ENCODE results near the gene DOCK2.

The DOCK2 gene

GRCh38 chr5:169635936-169636335 is 1.1 kb upstream of the DOCK2 start:
- TF ChIP-seq CTCF (IDR thresholded peaks at IDR 0.05; ENCODE audit: low read depth, low read length), result no peak
- H3K4me3 ChIP-seq (replicated peaks in 1 of 2; ENCODE audit: low read depth in 2 of 2, low read length in 2 of 2), result no peak overlapping the region
- DNase-seq (ENCODE audit: low read depth in 2 of 2), result no peak

- peak overlapping the region; percentile 30 to 43 for H3K4me3 ChIP-seq (replicated peaks in 1 of 2; ENCODE audit: low read depth in 2 of 2, low read length in 2 of 2)
- no peak for TF ChIP-seq CTCF (IDR thresholded peaks at IDR 0.05; ENCODE audit: low read depth, low read length)
- DNase-seq (ENCODE audit: low read depth in 2 of 2), result no peak
Observed at GRCh38 chr5:169636477-169637084, 494 bp upstream of the DOCK2 start.

GRCh38 chr5:169637549-169638121 is 560 bp downstream of the DOCK2 start:
- H3K4me3 ChIP-seq (replicated peaks in 1 of 2; ENCODE audit: low read depth in 2 of 2, low read length in 2 of 2), result peak overlapping the region; percentile 4 to 43
- TF ChIP-seq CTCF (IDR thresholded peaks at IDR 0.05; ENCODE audit: low read depth, low read length), result no peak
- no peak for DNase-seq (ENCODE audit: low read depth in 2 of 2)

GRCh38 chr5:169641253-169641652 is 4.2 kb downstream of the DOCK2 start:
- DNase-seq (ENCODE audit: low read depth in 2 of 2), result peak in 1 of 2 donors; percentile 31
- no peak for TF ChIP-seq CTCF (IDR thresholded peaks at IDR 0.05; ENCODE audit: low read depth, low read length)
- no peak overlapping the region for H3K4me3 ChIP-seq (replicated peaks in 1 of 2; ENCODE audit: low read depth in 2 of 2, low read length in 2 of 2)

GRCh38 chr5:169646856-169647255 is 9.8 kb downstream of the DOCK2 start:
- DNase-seq (ENCODE audit: low read depth in 2 of 2), result no peak
- H3K4me3 ChIP-seq (replicated peaks in 1 of 2; ENCODE audit: low read depth in 2 of 2, low read length in 2 of 2), result no peak overlapping the region
- no peak for TF ChIP-seq CTCF (IDR thresholded peaks at IDR 0.05; ENCODE audit: low read depth, low read length)

- no peak for TF ChIP-seq CTCF (IDR thresholded peaks at IDR 0.05; ENCODE audit: low read depth, low read length)
- no peak overlapping the region for H3K4me3 ChIP-seq (replicated peaks in 1 of 2; ENCODE audit: low read depth in 2 of 2, low read length in 2 of 2)
- DNase-seq (ENCODE audit: low read depth in 2 of 2), result no peak
Observed at GRCh38 chr5:169647566-169647965, 10.5 kb downstream of the DOCK2 start.

Measured in cardiac fibroblast (primary cell).